Lower leg skin (tissue), 3 donors: ENCODE measurements around the gene FOXP1.

ENCODE experiments used
- POLR2A ChIP-seq, 2 donors: fragments of 450-650 bp; IDR thresholded peaks; one replicate each; pipeline ENCODE4 v1.6.1; 2016 to 2017; ENCODE audit warnings: antibody characterized with exemption in 2 of 2, mild to moderate bottlenecking in 1 of 2, moderate library complexity in 1 of 2
- TF ChIP-seq, protein P1 (sequence below), 3 donors: fragments of 450-650 bp; IDR thresholded peaks; one replicate each; pipeline ENCODE4 v1.5.1; 2016; ENCODE audit warnings: antibody characterized with exemption in 3 of 3, mild to moderate bottlenecking in 3 of 3, moderate library complexity in 2 of 3

DNA sequence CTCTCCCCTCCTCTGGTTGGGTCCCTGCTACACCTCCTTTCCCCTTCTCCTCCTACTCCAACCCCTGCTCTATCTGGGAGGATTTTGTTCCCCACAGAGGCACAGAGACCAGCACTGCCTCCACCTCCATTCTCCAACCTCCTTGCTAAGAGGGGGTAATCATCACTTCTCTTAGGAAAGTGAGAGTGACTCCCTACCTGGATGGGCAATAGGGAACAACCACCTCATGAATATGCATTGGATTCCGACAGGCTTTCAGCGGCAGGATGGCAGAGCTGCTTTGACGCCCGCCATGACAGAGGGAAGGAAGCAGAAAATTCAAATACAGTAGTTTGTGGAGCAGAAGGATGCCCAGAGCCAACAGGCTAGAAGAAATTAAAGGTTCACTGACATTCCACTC lies 656.3 kb downstream of the FOXP1 start:
- TF ChIP-seq, protein P1, sequence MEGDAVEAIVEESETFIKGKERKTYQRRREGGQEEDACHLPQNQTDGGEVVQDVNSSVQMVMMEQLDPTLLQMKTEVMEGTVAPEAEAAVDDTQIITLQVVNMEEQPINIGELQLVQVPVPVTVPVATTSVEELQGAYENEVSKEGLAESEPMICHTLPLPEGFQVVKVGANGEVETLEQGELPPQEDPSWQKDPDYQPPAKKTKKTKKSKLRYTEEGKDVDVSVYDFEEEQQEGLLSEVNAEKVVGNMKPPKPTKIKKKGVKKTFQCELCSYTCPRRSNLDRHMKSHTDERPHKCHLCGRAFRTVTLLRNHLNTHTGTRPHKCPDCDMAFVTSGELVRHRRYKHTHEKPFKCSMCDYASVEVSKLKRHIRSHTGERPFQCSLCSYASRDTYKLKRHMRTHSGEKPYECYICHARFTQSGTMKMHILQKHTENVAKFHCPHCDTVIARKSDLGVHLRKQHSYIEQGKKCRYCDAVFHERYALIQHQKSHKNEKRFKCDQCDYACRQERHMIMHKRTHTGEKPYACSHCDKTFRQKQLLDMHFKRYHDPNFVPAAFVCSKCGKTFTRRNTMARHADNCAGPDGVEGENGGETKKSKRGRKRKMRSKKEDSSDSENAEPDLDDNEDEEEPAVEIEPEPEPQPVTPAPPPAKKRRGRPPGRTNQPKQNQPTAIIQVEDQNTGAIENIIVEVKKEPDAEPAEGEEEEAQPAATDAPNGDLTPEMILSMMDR (IDR thresholded peaks at IDR 0.05) = no peak
- no peak for TF ChIP-seq POLR2A (IDR thresholded peaks at IDR 0.05)
